ENCODE results near the gene CXCL16.
"Not testable (repeated sequence)": the region's sequence is repeated elsewhere in the genome, so short reads cannot be mapped to it uniquely, and the experiment has no call there.

CXCL16 gene

GRCh38 chr17:4691686-4692085 lies 48.0 kb downstream of the CXCL16 start:
- no peak for DNase-seq (ENCODE audit: low spot score)

DNA sequence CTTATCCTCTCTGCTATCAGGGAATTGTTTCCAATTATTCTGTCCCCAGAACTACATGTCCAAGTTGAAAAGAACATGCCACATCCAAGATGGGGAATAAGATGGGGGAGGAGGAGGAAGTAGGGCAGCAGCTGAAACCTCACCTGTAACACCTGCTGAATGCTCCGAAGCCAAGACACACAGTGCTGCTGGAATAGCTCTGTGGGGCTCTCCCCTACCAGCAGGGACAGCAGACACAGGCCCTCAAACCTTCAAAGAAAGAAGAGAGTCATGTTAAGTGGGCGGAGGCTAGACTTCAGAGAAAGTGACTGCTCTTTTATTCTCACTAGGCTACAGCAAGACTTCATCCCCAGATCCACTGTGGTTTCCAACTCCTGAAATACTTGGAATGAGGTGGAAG lies 49.0 kb downstream of the CXCL16 start:
- no peak for DNase-seq (ENCODE audit: low spot score)

DNA sequence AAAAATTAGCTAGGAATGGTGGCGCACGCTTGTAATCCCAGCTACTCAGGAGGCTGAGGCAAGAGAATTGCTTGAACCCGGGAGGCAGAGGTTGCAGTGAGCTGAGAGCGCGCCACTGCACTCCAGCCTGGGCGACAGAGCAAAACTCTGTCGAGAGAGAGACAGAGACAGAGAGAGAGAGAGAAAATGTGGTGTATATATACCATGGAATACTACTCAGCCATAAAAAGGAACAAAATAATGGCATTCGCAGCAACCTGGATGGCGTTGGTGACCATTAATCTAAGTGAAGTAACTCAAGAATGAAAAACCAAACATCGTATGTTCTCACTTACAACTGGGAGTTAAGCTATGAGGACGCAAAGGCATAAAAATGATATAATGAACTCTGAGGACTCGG lies 49.9 kb downstream of the CXCL16 start:
- DNase-seq (ENCODE audit: low spot score): not testable (repeated sequence)

DNA sequence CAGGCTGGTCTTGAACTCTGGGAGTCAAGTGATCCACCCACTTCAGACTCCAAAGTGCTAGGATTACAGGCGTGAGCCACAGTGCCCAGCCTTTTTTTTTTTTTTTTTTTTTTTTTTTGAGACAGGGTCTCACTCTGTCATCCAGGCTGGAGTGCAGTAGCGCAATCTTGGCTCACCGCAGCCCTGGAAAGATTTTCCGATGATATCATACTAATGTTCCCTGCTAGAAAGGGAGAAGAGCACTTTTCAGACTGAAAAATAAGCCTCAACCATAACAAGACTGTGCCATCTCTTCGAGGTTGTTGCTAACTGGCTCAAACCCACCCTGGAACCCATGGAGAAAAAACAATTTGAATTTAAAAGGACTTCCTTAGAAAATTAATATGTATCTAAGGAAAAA lies 56.0 kb downstream of the CXCL16 start:
- DNase-seq (ENCODE audit: low spot score): not testable (repeated sequence)

Measured in germinal center (tissue), 1 donor.